Panc1 (cell line): Measurements from ENCODE around the gene RABGAP1L. TPM values are rescaled to one million over a fixed set of nuclear protein-coding genes. Genes with fewer than 3 reads are reported as not detected.

Experiments used
- ATAC-seq: fragments of 200-7000 bp; cut with Tn5 transposase; 2 replicates; pipeline ENCODE4 v1.9.1; 2020; ENCODE audit warnings: mild to moderate bottlenecking, moderate library complexity
- BruUV-seq: library from RNA; stranded (reverse); fragments of 400-500 nt; replicated peaks from 2 replicates; lab custom pipeline; 2021; lab: Mats Ljungman, UMichigan
- CTCF ChIA-PET: fragments of 300-600 bp; sonication (Branson Sonifier 250); formaldehyde crosslinking; loops from one replicate; lab custom pipeline; 2022; ENCODE audit warnings: antibody characterized with exemption; lab: Charles Lee
- POLR2A ChIA-PET: fragments of 300-600 bp; sonication (Branson Sonifier 250); formaldehyde crosslinking; loops from one replicate; lab custom pipeline; 2022; ENCODE audit warnings: antibody characterized with exemption; lab: Charles Lee
- DNase-seq: peaks from one replicate; pipeline ENCODE4 v3.0.0-alpha.2; 2010; ENCODE audit warnings: low read depth, low spot score
- H3K27ac ChIP-seq: 2 replicates; pipeline ENCODE4 v1.5.1; 2011; ENCODE audit warnings: mild to moderate bottlenecking, low read length, inconsistent platforms
- H3K27me3 ChIP-seq: fragments of 200-500 bp; sonication (Bioruptor generic); 2 replicates; pipeline ENCODE4 v1.6.0; 2014; ENCODE audit warnings: low read length, inconsistent platforms; ENCODE audit not compliant: control insufficient read depth, insufficient read depth
- H3K36me3 ChIP-seq: fragments of 200-500 bp; sonication (Bioruptor generic); 2 replicates; pipeline ENCODE4 v1.5.1; 2014; ENCODE audit warnings: inconsistent platforms, mild to moderate bottlenecking, low read length, moderate library complexity; ENCODE audit not compliant: control insufficient read depth, insufficient read depth
- H3K4me1 ChIP-seq: 2 replicates; pipeline ENCODE4 v1.5.1; 2011; ENCODE audit warnings: inconsistent platforms, mild to moderate bottlenecking, low read length, moderate library complexity; ENCODE audit not compliant: control insufficient read depth, insufficient read depth
- H3K4me3 ChIP-seq, 2 experiments: 2 replicates each; pipeline ENCODE4 v1.5.1; 2011 to 2012; ENCODE audit warnings: low read depth in 2 of 2, low read length in 2 of 2, mild to moderate bottlenecking in 2 of 2, inconsistent platforms in 1 of 2, moderate library complexity in 1 of 2
- H3K9me3 ChIP-seq: fragments of 200-500 bp; sonication (Bioruptor generic); 2 replicates; pipeline ENCODE4 v1.5.1; 2014; ENCODE audit warnings: low read depth, mild to moderate bottlenecking, inconsistent platforms, low read length, moderate library complexity; ENCODE audit not compliant: control insufficient read depth, insufficient read depth
- CTCF ChIP-seq: fragments of 450-650 bp; IDR thresholded peaks from 2 replicates; pipeline ENCODE4 v1.5.1; 2017; ENCODE audit warnings: mild to moderate bottlenecking
- POLR2AphosphoS5 ChIP-seq: IDR thresholded peaks from 2 replicates; pipeline ENCODE4 v1.6.1; 2012; ENCODE audit warnings: mild to moderate bottlenecking, low read depth, low read length, moderate library complexity
- REST ChIP-seq, 2 experiments: IDR thresholded peaks; 2 replicates each; pipeline ENCODE4 v1.6.1; 2011 to 2012; ENCODE audit warnings: low read depth in 2 of 2, control low read depth in 1 of 2, low read length in 1 of 2, mild to moderate bottlenecking in 1 of 2, moderate library complexity in 1 of 2; ENCODE audit not compliant: insufficient read depth in 1 of 2
- SIN3A ChIP-seq: IDR thresholded peaks from 2 replicates; pipeline ENCODE4 v1.6.1; 2012; ENCODE audit warnings: low read depth, mild to moderate bottlenecking, low read length, moderate library complexity, borderline replicate concordance; ENCODE audit not compliant: insufficient read depth
- TCF7L2 ChIP-seq: IDR thresholded peaks from 2 replicates; pipeline ENCODE4 v1.6.1; 2011; ENCODE audit warnings: mild to moderate bottlenecking, low read depth, low read length, inconsistent platforms
- in situ Hi-C: cut with HindIII; loops from 2 replicates; pipeline ENCODE4 v1.10.0; 2016; ENCODE audit warnings: low sequenced_read_pairs, low pct_unique_long_range_greater_than_20kb
- intact Hi-C: fragments of 100-400 bp; cut with micrococcal nuclease; formaldehyde crosslinking; loops from one replicate; pipeline ENCODE4 v1.10.0; 2022; ENCODE audit not compliant: unreplicated experiment
- total RNA-seq: library from RNA; stranded (reverse); gene quantifications from one replicate; pipeline ENCODE4 v1.2.1, GENCODE V29; 2021; ENCODE audit not compliant: unreplicated experiment

Gene RABGAP1L
- total RNA-seq, 1 experiment from 2014 or later: 37.0 TPM

- no peak overlapping the region for H3K27ac ChIP-seq
- H3K27me3 ChIP-seq: no peaks in the 10 kb centered on the region
- H3K4me3 ChIP-seq: no peak overlapping the region
- H3K4me1 ChIP-seq: no peaks in the 10 kb centered on the region
- ChIA-PET POLR2A (no interaction called here), CTCF (no interaction called here)
- no peak for TF ChIP-seq REST (IDR thresholded peaks at IDR 0.05; ENCODE audit: insufficient read depth in 1 of 2, low read depth in 2 of 2, low read length in 1 of 2)
- no peak for DNase-seq
- no peak for ATAC-seq
- BruUV-seq: TSS peak; percentile 5
- no peaks in the 10 kb centered on the region for H3K9me3 ChIP-seq
- intact Hi-C loops: no loop called here
- in situ Hi-C loops: no loop called here
- no peaks in the 10 kb centered on the region for H3K36me3 ChIP-seq
Measured at GRCh38 chr1:174269989-174270651, 110.8 kb downstream of the RABGAP1L start.

- Histone ChIP-seq H3K36me3 (no peaks in the 10 kb centered on the region), H3K4me1 (no peaks in the 10 kb centered on the region), H3K4me3 (no peak overlapping the region), H3K27me3 (no peaks in the 10 kb centered on the region), H3K27ac (no peak overlapping the region), H3K9me3 (no peaks in the 10 kb centered on the region)
- intact Hi-C loops: no loop called here
- ATAC-seq (no peak), DNase-seq (no peak)
- ChIA-PET CTCF (no interaction called here), POLR2A (no interaction called here)
- no TSS peak for BruUV-seq
- in situ Hi-C loops: no loop called here
- TF ChIP-seq REST (IDR thresholded peaks at IDR 0.05; ENCODE audit: insufficient read depth in 1 of 2, low read depth in 2 of 2, low read length in 1 of 2) (no peak), POLR2AphosphoS5 (no peak), TCF7L2 (no peak), SIN3A (no peak), CTCF (no peak)
Measured at GRCh38 chr1:174273190-174273589, 113.9 kb downstream of the RABGAP1L start.
